Measurements from ENCODE around the gene CERS6. TPM values are rescaled to one million over a fixed set of nuclear protein-coding genes. Genes with fewer than 3 reads are reported as not detected.

Gene CERS6
- total and polyA plus RNA-seq, 10 of the 15 experiments (the other 5 are each of a cell fraction or from before 2014, with no cell fraction given) = 1.3 to 20.4 (median 14.1) TPM

DNA sequence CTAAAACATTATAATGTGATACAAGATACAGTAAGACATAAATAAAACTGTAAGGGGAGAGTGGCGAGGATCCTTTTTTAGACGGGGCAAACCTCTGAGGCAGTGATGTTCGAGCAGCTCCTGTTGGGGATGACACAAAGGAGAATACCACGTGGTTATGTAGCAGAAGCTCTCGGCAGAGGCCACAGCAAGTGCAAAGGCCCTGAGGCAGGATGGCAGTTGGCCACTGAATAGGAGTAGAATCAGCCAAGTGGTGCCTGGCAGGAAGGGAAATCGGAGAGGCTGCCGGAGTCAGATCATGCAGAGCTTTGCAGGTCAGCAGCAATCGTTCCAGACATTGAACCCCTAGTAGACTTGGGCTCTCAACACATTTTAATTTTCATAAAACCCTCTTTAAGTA, 365.5 kb downstream of the CERS6 start:
- H3K36me3 ChIP-seq (ENCODE audit: control insufficient read depth in 2 of 2, insufficient read depth in 2 of 2, low read length in 1 of 2) = no peaks in the 10 kb centered on the region
- POLR2A ChIA-PET = no interaction called here
- no TSS peak for BruUV-seq (replicated peaks)
- H3K27me3 ChIP-seq (replicated peaks in 1 of 2; ENCODE audit: control insufficient read depth in 2 of 2, insufficient read depth in 2 of 2, low read length in 1 of 2) = 0 out of 4 replicates have a peak, but pooled peaks cover 0 to 1% of the 10 kb centered on the region in 2 experiments
- H3K4me1 ChIP-seq (ENCODE audit: control insufficient read depth, insufficient read depth, low read length) = no peaks in the 10 kb centered on the region
- ATAC-seq = no peak
- H3K4me2 ChIP-seq (ENCODE audit: control insufficient read depth, insufficient read depth) = no peak overlapping the region
- WGBS (ENCODE audit: insufficient coverage, insufficient replicate concordance, low lambda C conversion rate, missing lambda C conversion rate) = 39% methylated on average over 8 of the region's 8 CpGs
- no peak overlapping the region for H2AFZ ChIP-seq (ENCODE audit: control insufficient read depth, low read depth, low read length)
- in situ Hi-C loops (cut with MboI) = no loop called here
- DNase-seq (ENCODE audit: low read depth, low spot score) = no peak
- no peak overlapping the region for H3K27ac ChIP-seq (ENCODE audit: control insufficient read depth, insufficient read depth)
- H3K9me3 ChIP-seq (replicated peaks; ENCODE audit: control insufficient read depth, insufficient read depth, low read length) = no peaks in the 10 kb centered on the region
- SMC1A ChIA-PET (ENCODE audit: uncharacterized antibody, unreplicated experiment) = no interaction called here
- FAIRE-seq = no peak
- CTCF ChIA-PET = no interaction called here
- intact Hi-C loops (cut with micrococcal nuclease; ENCODE audit: unreplicated experiment) = no loop called here
- RAD21 ChIA-PET (ENCODE audit: unreplicated experiment) = no interaction called here
- no peaks in the 10 kb centered on the region; the same call in 1 of the 2 replicates for H4K20me1 ChIP-seq (ENCODE audit: control insufficient read depth, insufficient read depth)
- no peaks in the 10 kb centered on the region for H3K79me2 ChIP-seq (ENCODE audit: control insufficient read depth, insufficient read depth, low read length)
- H3K9ac ChIP-seq (ENCODE audit: control insufficient read depth, insufficient read depth, low read length) = no peak overlapping the region
- H3K4me3 ChIP-seq = no peak overlapping the region
- TF ChIP-seq NR2C1 (IDR thresholded peaks at IDR 0.05) (no peak), MYB (IDR thresholded peaks at IDR 0.05; ENCODE audit: borderline replicate concordance, low read depth, low read length) (no peak), JUND (IDR thresholded peaks at IDR 0.05; ENCODE audit: low read depth, low read length) (no peak), IKZF2 (IDR thresholded peaks at IDR 0.05) (no peak), IRF4 (IDR thresholded peaks at IDR 0.05; ENCODE audit: low read depth, low read length) (no peak), BCLAF1 (IDR thresholded peaks at IDR 0.05) (no peak), POU2F2 (IDR thresholded peaks at IDR 0.05; ENCODE audit: borderline replicate concordance, low read depth, low read length) (no peak), RELA (IDR thresholded peaks at IDR 0.05; ENCODE audit: borderline replicate concordance, partially characterized antibody) (no peak), HDGF (IDR thresholded peaks at IDR 0.05) (no peak), SUPT20H (IDR thresholded peaks at IDR 0.05; ENCODE audit: borderline replicate concordance, control insufficient read depth, low read depth, low read length) (no peak), DPF2 (IDR thresholded peaks at IDR 0.05) (no peak), RAD21 (IDR thresholded peaks at IDR 0.05; ENCODE audit: insufficient read depth, low read depth, low read length) (no peak), SIN3A (IDR thresholded peaks at IDR 0.05; ENCODE audit: low read depth, low read length) (no peak), TCF7 (IDR thresholded peaks at IDR 0.05; ENCODE audit: borderline replicate concordance) (no peak)
- TF ChIP-seq, protein P1, sequence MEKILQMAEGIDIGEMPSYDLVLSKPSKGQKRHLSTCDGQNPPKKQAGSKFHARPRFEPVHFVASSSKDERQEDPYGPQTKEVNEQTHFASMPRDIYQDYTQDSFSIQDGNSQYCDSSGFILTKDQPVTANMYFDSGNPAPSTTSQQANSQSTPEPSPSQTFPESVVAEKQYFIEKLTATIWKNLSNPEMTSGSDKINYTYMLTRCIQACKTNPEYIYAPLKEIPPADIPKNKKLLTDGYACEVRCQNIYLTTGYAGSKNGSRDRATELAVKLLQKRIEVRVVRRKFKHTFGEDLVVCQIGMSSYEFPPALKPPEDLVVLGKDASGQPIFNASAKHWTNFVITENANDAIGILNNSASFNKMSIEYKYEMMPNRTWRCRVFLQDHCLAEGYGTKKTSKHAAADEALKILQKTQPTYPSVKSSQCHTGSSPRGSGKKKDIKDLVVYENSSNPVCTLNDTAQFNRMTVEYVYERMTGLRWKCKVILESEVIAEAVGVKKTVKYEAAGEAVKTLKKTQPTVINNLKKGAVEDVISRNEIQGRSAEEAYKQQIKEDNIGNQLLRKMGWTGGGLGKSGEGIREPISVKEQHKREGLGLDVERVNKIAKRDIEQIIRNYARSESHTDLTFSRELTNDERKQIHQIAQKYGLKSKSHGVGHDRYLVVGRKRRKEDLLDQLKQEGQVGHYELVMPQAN (conservative IDR thresholded peaks at IDR 0.05) = no peak
- TF ChIP-seq, protein P2, sequence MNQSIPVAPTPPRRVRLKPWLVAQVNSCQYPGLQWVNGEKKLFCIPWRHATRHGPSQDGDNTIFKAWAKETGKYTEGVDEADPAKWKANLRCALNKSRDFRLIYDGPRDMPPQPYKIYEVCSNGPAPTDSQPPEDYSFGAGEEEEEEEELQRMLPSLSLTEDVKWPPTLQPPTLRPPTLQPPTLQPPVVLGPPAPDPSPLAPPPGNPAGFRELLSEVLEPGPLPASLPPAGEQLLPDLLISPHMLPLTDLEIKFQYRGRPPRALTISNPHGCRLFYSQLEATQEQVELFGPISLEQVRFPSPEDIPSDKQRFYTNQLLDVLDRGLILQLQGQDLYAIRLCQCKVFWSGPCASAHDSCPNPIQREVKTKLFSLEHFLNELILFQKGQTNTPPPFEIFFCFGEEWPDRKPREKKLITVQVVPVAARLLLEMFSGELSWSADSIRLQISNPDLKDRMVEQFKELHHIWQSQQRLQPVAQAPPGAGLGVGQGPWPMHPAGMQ (IDR thresholded peaks at IDR 0.05; ENCODE audit: borderline replicate concordance) = no peak
- TF ChIP-seq, protein P3, sequence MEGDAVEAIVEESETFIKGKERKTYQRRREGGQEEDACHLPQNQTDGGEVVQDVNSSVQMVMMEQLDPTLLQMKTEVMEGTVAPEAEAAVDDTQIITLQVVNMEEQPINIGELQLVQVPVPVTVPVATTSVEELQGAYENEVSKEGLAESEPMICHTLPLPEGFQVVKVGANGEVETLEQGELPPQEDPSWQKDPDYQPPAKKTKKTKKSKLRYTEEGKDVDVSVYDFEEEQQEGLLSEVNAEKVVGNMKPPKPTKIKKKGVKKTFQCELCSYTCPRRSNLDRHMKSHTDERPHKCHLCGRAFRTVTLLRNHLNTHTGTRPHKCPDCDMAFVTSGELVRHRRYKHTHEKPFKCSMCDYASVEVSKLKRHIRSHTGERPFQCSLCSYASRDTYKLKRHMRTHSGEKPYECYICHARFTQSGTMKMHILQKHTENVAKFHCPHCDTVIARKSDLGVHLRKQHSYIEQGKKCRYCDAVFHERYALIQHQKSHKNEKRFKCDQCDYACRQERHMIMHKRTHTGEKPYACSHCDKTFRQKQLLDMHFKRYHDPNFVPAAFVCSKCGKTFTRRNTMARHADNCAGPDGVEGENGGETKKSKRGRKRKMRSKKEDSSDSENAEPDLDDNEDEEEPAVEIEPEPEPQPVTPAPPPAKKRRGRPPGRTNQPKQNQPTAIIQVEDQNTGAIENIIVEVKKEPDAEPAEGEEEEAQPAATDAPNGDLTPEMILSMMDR (IDR thresholded peaks at IDR 0.05 in 2 of 3, conservative IDR thresholded peaks at IDR 0.05 in 1 of 3; ENCODE audit: control insufficient read depth in 2 of 3, extremely low read depth in 1 of 3, insufficient read depth in 1 of 3, low read depth in 3 of 3, low read length in 3 of 3) = no peak

Measured in GM12878 (cell line).